Activated CD8-positive, alpha-beta T cell treated with anti-CD3 and anti-CD28 coated beads, Interleukin-2, amount 10 ng/mL, durations not matched to agents 7 days and 5 days (primary cell): Measurements from ENCODE around the gene F13A1. TPM values are rescaled to one million over a fixed set of nuclear protein-coding genes. Genes with fewer than 3 reads are reported as not detected.

Experiments
- ATAC-seq: fragments of 150-1000 bp; cut with Tn5 transposase; one replicate; pipeline ENCODE4 v1.10.0; 2021; ENCODE audit warnings: moderate library complexity
- CTCF ChIA-PET: fragments of 350-600 bp; sonication (Branson Sonifier 250); formaldehyde crosslinking; loops from one replicate; lab custom pipeline; 2021; ENCODE audit warnings: antibody characterized with exemption; lab: Charles Lee
- POLR2A ChIA-PET: fragments of 350-600 bp; sonication (Branson Sonifier 250); formaldehyde crosslinking; loops from one replicate; lab custom pipeline; 2021; ENCODE audit warnings: antibody characterized with exemption; lab: Charles Lee
- DNase-seq: peaks from one replicate; pipeline ENCODE4 v3.0.0-alpha.2; 2020
- H3K27ac Mint-ChIP-seq: one replicate; pipeline ENCODE4 v1.8.0; 2021; ENCODE audit warnings: mild to moderate bottlenecking, mixed read lengths
- H3K27me3 Mint-ChIP-seq: one replicate; pipeline ENCODE4 v1.8.0; 2021; ENCODE audit warnings: low read depth, mixed read lengths
- H3K36me3 Mint-ChIP-seq: one replicate; pipeline ENCODE4 v1.8.0; 2021; ENCODE audit warnings: low read depth, mixed read lengths
- H3K4me1 Mint-ChIP-seq: one replicate; pipeline ENCODE4 v1.8.0; 2021; ENCODE audit warnings: low read depth, mixed read lengths
- H3K4me3 Mint-ChIP-seq: one replicate; pipeline ENCODE4 v1.8.0; 2021; ENCODE audit warnings: mild to moderate bottlenecking, mixed read lengths
- H3K9me3 Mint-ChIP-seq: one replicate; pipeline ENCODE4 v1.8.0; 2022; ENCODE audit warnings: mixed read lengths; ENCODE audit not compliant: insufficient read depth
- total RNA-seq, 2 experiments: library from RNA; stranded (reverse); gene quantifications; one replicate each; pipeline ENCODE4 v1.2.3, GENCODE V29; 2021

F13A1 gene
- total RNA-seq, 2 experiments from 2014 or later = not detected

- no peak overlapping the region for H3K4me3 Mint-ChIP-seq
- H3K9me3 Mint-ChIP-seq = no peaks in the 10 kb centered on the region
- peaks cover 23% of the 10 kb centered on the region for H3K27me3 Mint-ChIP-seq
- ATAC-seq = no peak
- no peaks in the 10 kb centered on the region for H3K36me3 Mint-ChIP-seq
- CTCF ChIA-PET = no interaction called here
- POLR2A ChIA-PET = no interaction called here
- no peak for DNase-seq
- no peaks in the 10 kb centered on the region for H3K4me1 Mint-ChIP-seq
- H3K27ac Mint-ChIP-seq = no peak overlapping the region
These were observed 84.7 kb downstream of the F13A1 start for GRCh38 chr6:6235786-6236185.

DNA sequence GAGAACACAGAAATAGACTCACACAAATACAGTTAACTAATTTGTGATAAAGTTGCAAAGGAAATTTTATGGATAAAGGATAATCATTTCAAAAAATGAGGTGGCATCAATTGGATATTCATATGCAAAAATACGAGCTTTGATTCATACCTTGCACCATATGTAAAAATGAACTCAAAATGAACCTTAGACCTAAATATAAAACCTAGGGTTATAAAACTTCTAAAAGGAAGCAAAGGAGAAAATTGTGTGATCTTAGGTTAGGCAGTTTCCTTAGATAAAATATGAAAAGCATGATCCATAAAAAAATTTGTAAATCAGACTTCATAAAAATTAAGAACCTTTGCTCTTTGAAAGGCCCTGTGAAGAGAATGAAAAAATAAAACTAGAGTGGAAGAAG lies 85.5 kb downstream of the F13A1 start:
- Mint-ChIP-seq H3K9me3 (no peaks in the 10 kb centered on the region), H3K27me3 (peaks cover 21% of the 10 kb centered on the region), H3K36me3 (no peaks in the 10 kb centered on the region), H3K4me3 (no peak overlapping the region), H3K27ac (no peak overlapping the region), H3K4me1 (no peaks in the 10 kb centered on the region)
- no peak for ATAC-seq
- CTCF ChIA-PET = no interaction called here
- POLR2A ChIA-PET = no interaction called here
- no peak for DNase-seq

DNA sequence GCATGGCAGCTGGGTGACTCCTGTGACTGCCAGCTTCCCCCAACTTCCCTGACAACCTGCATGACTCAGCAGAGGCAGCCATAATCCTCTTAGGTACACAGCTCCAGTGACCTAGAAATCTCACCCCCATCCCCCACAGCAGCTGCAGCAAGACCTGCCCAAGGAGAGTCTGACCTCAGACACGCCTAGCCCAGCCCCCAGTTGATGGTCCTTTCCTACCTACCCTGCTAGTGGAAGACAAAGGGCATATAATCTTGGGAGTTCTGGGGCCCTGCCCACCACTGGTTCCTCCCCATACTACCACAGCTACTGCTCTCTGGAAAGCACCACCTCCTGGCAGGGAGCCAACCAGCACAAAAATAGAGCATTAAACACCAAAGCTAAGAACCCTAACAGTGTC lies 90.2 kb downstream of the F13A1 start:
- ChIA-PET POLR2A (no interaction called here), CTCF (no interaction called here)
- H3K4me3 Mint-ChIP-seq = no peak overlapping the region
- H3K4me1 Mint-ChIP-seq = no peaks in the 10 kb centered on the region
- DNase-seq = no peak
- ATAC-seq = no peak
- no peak overlapping the region for H3K27ac Mint-ChIP-seq
- no peaks in the 10 kb centered on the region for H3K9me3 Mint-ChIP-seq
- H3K27me3 Mint-ChIP-seq = peaks cover 13% of the 10 kb centered on the region
- H3K36me3 Mint-ChIP-seq = no peaks in the 10 kb centered on the region

GRCh38 chr6:6227896-6228295 lies 92.6 kb downstream of the F13A1 start:
- Mint-ChIP-seq H3K36me3 (no peaks in the 10 kb centered on the region), H3K4me1 (no peaks in the 10 kb centered on the region), H3K4me3 (no peak overlapping the region), H3K27me3 (peaks cover 6% of the 10 kb centered on the region), H3K27ac (no peak overlapping the region), H3K9me3 (no peaks in the 10 kb centered on the region)
- CTCF ChIA-PET = no interaction called here
- DNase-seq = no peak
- no peak for ATAC-seq
- POLR2A ChIA-PET = no interaction called here

DNA sequence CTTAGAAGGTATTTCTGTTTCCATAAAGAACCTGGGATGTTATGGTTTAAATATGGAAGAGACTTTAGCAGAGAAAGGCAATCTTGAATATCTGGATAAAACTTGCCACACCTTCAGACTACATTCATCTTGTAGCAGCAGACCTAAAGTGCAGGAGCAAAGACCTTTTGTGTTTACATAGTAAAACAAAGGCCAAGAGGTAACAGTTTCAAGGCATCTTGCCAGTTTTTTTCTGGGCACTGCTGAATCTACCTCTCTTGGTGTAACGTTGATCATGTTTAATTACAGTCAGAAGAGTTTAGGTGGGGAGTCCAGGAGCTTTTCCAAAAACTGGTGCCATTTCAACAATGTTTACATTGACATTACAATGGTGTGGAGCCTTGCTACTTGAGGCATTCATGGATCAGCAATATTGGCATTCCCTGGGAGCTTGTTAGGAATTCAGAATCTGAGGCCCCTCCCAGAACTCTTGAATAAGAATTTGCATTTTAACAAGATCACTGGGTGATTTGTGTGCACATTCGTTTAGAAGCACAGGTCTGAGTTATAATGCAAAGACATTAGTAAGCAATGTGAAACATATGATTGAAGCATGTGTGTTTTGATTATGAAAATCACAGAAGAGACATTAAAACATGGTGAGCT lies 94.5 kb downstream of the F13A1 start:
- no peak overlapping the region for H3K4me3 Mint-ChIP-seq
- H3K27me3 Mint-ChIP-seq = no peaks in the 10 kb centered on the region
- H3K36me3 Mint-ChIP-seq = no peaks in the 10 kb centered on the region
- no peaks in the 10 kb centered on the region for H3K9me3 Mint-ChIP-seq
- no peak overlapping the region for H3K27ac Mint-ChIP-seq
- POLR2A ChIA-PET = no interaction called here
- H3K4me1 Mint-ChIP-seq = no peaks in the 10 kb centered on the region
- CTCF ChIA-PET = no interaction called here
- DNase-seq = no peak
- ATAC-seq = no peak

- Mint-ChIP-seq H3K36me3 (no peaks in the 10 kb centered on the region), H3K27me3 (no peaks in the 10 kb centered on the region), H3K4me3 (no peak overlapping the region), H3K27ac (no peak overlapping the region), H3K4me1 (no peaks in the 10 kb centered on the region), H3K9me3 (no peaks in the 10 kb centered on the region)
- ChIA-PET CTCF (no interaction called here), POLR2A (no interaction called here)
- DNase-seq (no peak), ATAC-seq (no peak)
These were observed 95.5 kb downstream of the F13A1 start for GRCh38 chr6:6224933-6225486.

DNA sequence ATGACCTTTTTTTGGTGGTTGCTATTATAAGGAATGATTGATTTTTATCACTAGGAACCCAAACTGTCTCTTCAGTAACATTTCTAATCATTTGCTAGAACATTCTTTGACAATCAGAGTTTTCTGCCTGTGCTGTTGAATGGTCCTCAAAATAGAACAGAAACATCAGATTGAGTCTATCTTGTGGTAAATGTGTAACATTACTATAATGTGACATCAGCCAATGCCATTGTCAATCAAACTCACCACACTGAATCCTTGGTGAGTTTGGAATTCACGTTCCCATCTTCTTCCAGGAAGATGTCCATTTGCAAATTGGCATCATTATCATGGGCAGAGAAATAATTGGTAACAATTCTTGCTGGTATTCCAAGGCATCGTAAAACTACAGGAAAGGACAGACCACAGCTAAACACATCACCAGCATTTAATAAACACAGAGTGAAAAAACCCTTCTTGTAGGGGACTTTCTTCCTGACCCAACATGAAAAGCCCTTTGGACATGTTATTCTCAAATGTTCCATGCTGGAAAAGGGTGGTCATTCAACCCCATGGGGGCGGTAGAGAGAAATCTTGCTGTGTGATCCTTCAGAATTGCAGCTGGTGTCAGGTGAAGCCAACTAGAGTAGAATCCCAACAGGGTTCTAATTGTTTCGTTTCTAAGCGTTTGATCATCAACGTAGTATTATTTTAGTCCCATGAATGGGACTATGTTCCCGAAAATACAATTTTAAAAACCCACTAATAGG lies 98.5 kb downstream of the F13A1 start:
- Mint-ChIP-seq H3K9me3 (no peaks in the 10 kb centered on the region), H3K27me3 (no peaks in the 10 kb centered on the region), H3K27ac (no peak overlapping the region), H3K36me3 (no peaks in the 10 kb centered on the region), H3K4me3 (no peak overlapping the region), H3K4me1 (no peaks in the 10 kb centered on the region)
- CTCF ChIA-PET = interaction anchor here (1.5 kb wide), 1 partner anchor 74 kb away, joined by 3 read pairs; no protein-coding TSS in a partner anchor
- ATAC-seq (no peak), DNase-seq (no peak)
- POLR2A ChIA-PET = no interaction called here

- ChIA-PET CTCF (interaction anchor here (0.5 to 1.5 kb wide), 2 partner anchors 72 to 315 kb away, joined by 3 read pairs; no protein-coding TSS in a partner anchor), POLR2A (no interaction called here)
- no peak for DNase-seq
- ATAC-seq = no peak
- Mint-ChIP-seq H3K9me3 (no peaks in the 10 kb centered on the region), H3K36me3 (no peaks in the 10 kb centered on the region), H3K27me3 (no peaks in the 10 kb centered on the region), H3K4me3 (no peak overlapping the region), H3K4me1 (no peaks in the 10 kb centered on the region), H3K27ac (no peak overlapping the region)
These were observed 99.7 kb downstream of the F13A1 start for GRCh38 chr6:6220718-6221117.

DNA sequence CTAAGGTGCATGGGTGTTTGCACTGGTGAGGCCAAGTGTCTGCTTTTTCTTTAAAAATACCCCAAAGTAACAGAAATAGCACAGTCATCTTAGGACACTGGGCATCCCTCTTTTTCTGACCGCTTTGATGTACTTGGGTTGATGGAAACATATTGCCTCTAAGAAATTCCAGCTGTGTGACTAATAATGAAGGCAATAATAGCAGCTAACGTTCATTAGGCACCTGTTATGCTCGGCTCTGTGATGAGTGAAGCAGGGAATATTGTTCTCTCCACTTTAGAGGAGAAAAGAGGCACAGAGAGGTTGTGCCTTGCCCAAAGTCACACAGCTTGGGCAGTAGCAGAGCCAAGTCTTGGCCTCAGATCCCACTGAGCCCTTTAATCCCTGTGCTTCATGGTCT lies 100.7 kb downstream of the F13A1 start:
- POLR2A ChIA-PET = no interaction called here
- H3K36me3 Mint-ChIP-seq = no peaks in the 10 kb centered on the region
- no peak overlapping the region for H3K27ac Mint-ChIP-seq
- H3K4me3 Mint-ChIP-seq = no peak overlapping the region
- H3K27me3 Mint-ChIP-seq = no peaks in the 10 kb centered on the region
- H3K4me1 Mint-ChIP-seq = no peaks in the 10 kb centered on the region
- CTCF ChIA-PET = no interaction called here
- ATAC-seq (no peak), DNase-seq (no peak)
- H3K9me3 Mint-ChIP-seq = no peaks in the 10 kb centered on the region

- ATAC-seq (no peak), DNase-seq (no peak)
- Mint-ChIP-seq H3K27ac (no peak overlapping the region), H3K9me3 (no peaks in the 10 kb centered on the region), H3K27me3 (no peaks in the 10 kb centered on the region), H3K36me3 (no peaks in the 10 kb centered on the region), H3K4me1 (no peaks in the 10 kb centered on the region), H3K4me3 (no peak overlapping the region)
- POLR2A ChIA-PET = no interaction called here
- CTCF ChIA-PET = no interaction called here
These were observed 101.7 kb downstream of the F13A1 start for GRCh38 chr6:6218759-6219085.

DNA sequence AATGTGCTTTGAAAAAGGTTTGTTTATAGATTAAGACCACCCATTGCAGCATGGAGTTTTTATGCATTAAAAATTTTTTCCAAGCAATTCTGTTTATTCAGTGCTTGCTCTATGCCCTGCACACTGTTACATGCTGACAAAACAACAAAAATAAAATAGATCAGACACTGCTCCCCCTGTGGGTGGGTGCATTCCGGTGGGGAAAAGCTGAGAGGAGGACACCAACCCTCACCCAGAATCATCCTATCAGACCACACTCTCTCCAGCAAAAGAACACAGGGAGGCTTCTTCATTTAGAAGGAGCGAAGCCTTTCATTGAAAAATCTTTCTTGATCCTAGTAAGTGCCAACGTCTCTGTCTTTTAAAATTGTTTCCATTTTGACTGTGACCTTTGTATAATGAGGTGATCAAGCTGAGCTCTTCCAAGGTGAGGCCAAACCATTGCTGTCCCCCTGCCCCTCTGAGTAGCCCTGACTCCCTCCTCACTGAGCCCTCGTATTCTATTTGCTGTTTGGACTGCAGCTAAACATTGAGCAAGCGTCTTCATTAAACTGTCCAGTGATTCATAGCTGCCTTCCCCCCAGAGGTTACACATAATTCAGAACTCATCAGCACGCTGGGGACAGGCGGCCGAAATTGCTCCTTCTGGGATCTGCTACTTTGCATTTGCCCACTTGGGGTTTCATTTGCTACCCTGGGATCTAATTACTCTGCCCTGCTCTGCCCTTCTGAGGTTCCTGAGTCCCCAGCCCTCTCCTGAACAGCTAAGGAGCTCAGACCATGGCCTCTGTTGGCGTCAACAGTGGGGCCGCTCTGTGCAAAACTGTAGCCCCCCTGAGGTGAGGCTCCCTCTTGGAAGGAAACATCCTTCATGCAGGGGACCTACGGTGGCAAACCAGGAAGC lies 102.4 kb downstream of the F13A1 start:
- H3K4me1 Mint-ChIP-seq = no peaks in the 10 kb centered on the region
- no peak for ATAC-seq
- POLR2A ChIA-PET = no interaction called here

GRCh38 chr6:6210994-6211393 lies 109.5 kb downstream of the F13A1 start:
- ChIA-PET CTCF (no interaction called here), POLR2A (no interaction called here)
- peaks cover 6% of the 10 kb centered on the region for H3K9me3 Mint-ChIP-seq
- H3K4me1 Mint-ChIP-seq = no peaks in the 10 kb centered on the region
- no peaks in the 10 kb centered on the region for H3K36me3 Mint-ChIP-seq
- H3K4me3 Mint-ChIP-seq = no peak overlapping the region
- DNase-seq (no peak), ATAC-seq (no peak)
- no peaks in the 10 kb centered on the region for H3K27me3 Mint-ChIP-seq
- H3K27ac Mint-ChIP-seq = no peak overlapping the region

More for the DNA sequence above, 102.4 kb downstream of the F13A1 start:
- Mint-ChIP-seq H3K27ac (no peak overlapping the region), H3K9me3 (no peaks in the 10 kb centered on the region), H3K27me3 (no peaks in the 10 kb centered on the region), H3K36me3 (no peaks in the 10 kb centered on the region), H3K4me3 (no peak overlapping the region)
- no peak for DNase-seq
- CTCF ChIA-PET = no interaction called here
